ENCODE measurements around the gene MARVELD3. TPM values are rescaled to one million over a fixed set of nuclear protein-coding genes. Genes with fewer than 3 reads are reported as not detected.

The MARVELD3 gene
- total RNA-seq, 4 donors from 2014 or later: 0.32 TPM; not detected in 3

Other genes with a start within 250 kb of the MARVELD3 start
- gene TLE7, start 184.1 kb upstream of the MARVELD3 start, total RNA-seq: not detected
- gene ZNF23, start 163.9 kb upstream of the MARVELD3 start, total RNA-seq: 1 to 10 TPM; 3.6 to 5.6 (median 4.7) TPM
- 1 to 10 TPM in 3 of 4 donors, under 1 TPM in 1; 0.65 to 3.3 (median 1.5) TPM for gene ZNF19, start 136.9 kb upstream of the MARVELD3 start, total RNA-seq
- not detected for gene CHST4, start 99.8 kb upstream of the MARVELD3 start, total RNA-seq
- gene TAT, start 49.1 kb upstream of the MARVELD3 start, total RNA-seq: 1 to 10 TPM in 2 of 4 donors, not detected in 2; 1.9 to 3.7 TPM
- gene PHLPP2, start 98.5 kb downstream of the MARVELD3 start, total RNA-seq: 1 to 10 TPM; 4.5 to 9.1 (median 5.0) TPM
- 10 to 100 TPM; 60.7 to 80.6 (median 66.3) TPM for gene AP1G1, start 182.7 kb downstream of the MARVELD3 start, total RNA-seq
- 10 to 100 TPM; 15.8 to 22.6 (median 19.4) TPM for gene ATXN1L, start 219.8 kb downstream of the MARVELD3 start, total RNA-seq

Data from gastrocnemius medialis (tissue), 4 donors.